Trophoblast cell (in vitro differentiated cells and primary cell): Measurements from ENCODE around the gene TTLL11.

Experiments used
- DNase-seq, 2 donors: peaks; one replicate each; pipeline ENCODE4 v3.0.0-alpha.2; 2016
- H2AFZ ChIP-seq: 2 replicates; pipeline ENCODE4 v1.6.1; 2013; ENCODE audit warnings: low read length, moderate library complexity, mild to moderate bottlenecking; ENCODE audit not compliant: insufficient read depth, poor library complexity
- H2AK5ac ChIP-seq: 2 replicates; pipeline ENCODE4 v1.6.1; 2013; ENCODE audit warnings: mild to moderate bottlenecking, low read length
- H2BK120ac ChIP-seq: 2 replicates; pipeline ENCODE4 v1.6.1; 2013; ENCODE audit warnings: low read length, mild to moderate bottlenecking, moderate library complexity; ENCODE audit not compliant: insufficient read depth, poor library complexity
- H2BK12ac ChIP-seq: 2 replicates; pipeline ENCODE4 v1.6.1; 2013; ENCODE audit warnings: mild to moderate bottlenecking, low read length, moderate library complexity
- H2BK5ac ChIP-seq: 2 replicates; pipeline ENCODE4 v1.6.1; 2013; ENCODE audit warnings: low read length, low read depth, moderate library complexity, mild to moderate bottlenecking; ENCODE audit not compliant: poor library complexity
- H3K14ac ChIP-seq: 2 replicates; pipeline ENCODE4 v1.6.1; 2013; ENCODE audit warnings: mild to moderate bottlenecking, low read length
- H3K18ac ChIP-seq: 2 replicates; pipeline ENCODE4 v1.6.1; 2013; ENCODE audit warnings: mild to moderate bottlenecking, low read length
- H3K23ac ChIP-seq: 2 replicates; pipeline ENCODE4 v1.6.1; 2013; ENCODE audit warnings: low read length
- H3K27ac ChIP-seq: 2 replicates; pipeline ENCODE4 v1.5.1; 2013; ENCODE audit warnings: low read depth, mild to moderate bottlenecking, inconsistent platforms, low read length, moderate library complexity
- H3K27me3 ChIP-seq: 2 replicates; pipeline ENCODE4 v1.6.1; 2013; ENCODE audit warnings: inconsistent platforms, mild to moderate bottlenecking, low read length, moderate library complexity; ENCODE audit not compliant: insufficient read depth
- H3K36me3 ChIP-seq, 2 experiments: 1 replicate in 1 of 2; 2 replicates in 1 of 2; pipeline ENCODE4 v1.6.1; 2013; ENCODE audit warnings: low read length in 2 of 2, mild to moderate bottlenecking in 2 of 2, moderate library complexity in 1 of 2; ENCODE audit not compliant: insufficient read depth in 2 of 2, control insufficient read depth in 1 of 2
- H3K4ac ChIP-seq: 2 replicates; pipeline ENCODE4 v1.6.1; 2013; ENCODE audit warnings: low read depth, mild to moderate bottlenecking, low read length, moderate library complexity
- H3K4me1 ChIP-seq, 2 experiments: 1 replicate in 1 of 2; 2 replicates in 1 of 2; pipeline ENCODE4 v1.6.1; 2013; ENCODE audit warnings: low read length in 2 of 2, mild to moderate bottlenecking in 2 of 2, moderate library complexity in 1 of 2; ENCODE audit not compliant: insufficient read depth in 2 of 2, control insufficient read depth in 1 of 2
- H3K4me2 ChIP-seq: 2 replicates; pipeline ENCODE4 v1.6.1; 2013; ENCODE audit warnings: inconsistent platforms, mild to moderate bottlenecking, low read length, moderate library complexity
- H3K4me3 ChIP-seq: 2 replicates; pipeline ENCODE4 v1.5.1; 2013; ENCODE audit warnings: mild to moderate bottlenecking, low read depth, low read length, inconsistent platforms
- H3K79me1 ChIP-seq: one replicate; pipeline ENCODE4 v1.6.1; 2013; ENCODE audit warnings: low read length
- H3K79me2 ChIP-seq: 2 replicates; pipeline ENCODE4 v1.6.1; 2013; ENCODE audit warnings: low read length, mild to moderate bottlenecking; ENCODE audit not compliant: control insufficient read depth, insufficient read depth, poor library complexity
- H3K9ac ChIP-seq: 2 replicates; pipeline ENCODE4 v1.6.1; 2013; ENCODE audit warnings: mild to moderate bottlenecking, low read length
- H3K9me3 ChIP-seq: 2 replicates; pipeline ENCODE4 v1.6.1; 2013; ENCODE audit warnings: low read depth, mild to moderate bottlenecking, control low read depth, inconsistent platforms, low read length; ENCODE audit not compliant: insufficient read depth
- H4K12ac ChIP-seq: 2 replicates; pipeline ENCODE4 v1.6.1; 2013; ENCODE audit warnings: low read depth, mild to moderate bottlenecking, low read length, moderate library complexity
- H4K8ac ChIP-seq: 2 replicates; pipeline ENCODE4 v1.6.1; 2013; ENCODE audit warnings: low read depth, mild to moderate bottlenecking, low read length, moderate library complexity
- H4K91ac ChIP-seq: one replicate; pipeline ENCODE4 v1.6.1; 2013; ENCODE audit warnings: low read depth, mild to moderate bottlenecking, low read length, moderate library complexity
- WGBS: extraction: QIAGEN DNeasy Blood & Tissue Kit; methylation state at CpG from one replicate; pipeline ENCODE4 v1.1.7; 2013; ENCODE audit warnings: missing lambda C conversion rate; ENCODE audit not compliant: insufficient read length, insufficient coverage; ENCODE audit errors: extremely low coverage; 5-methylcytosine and 5-hydroxymethylcytosine counted together

The TTLL11 gene

DNA sequence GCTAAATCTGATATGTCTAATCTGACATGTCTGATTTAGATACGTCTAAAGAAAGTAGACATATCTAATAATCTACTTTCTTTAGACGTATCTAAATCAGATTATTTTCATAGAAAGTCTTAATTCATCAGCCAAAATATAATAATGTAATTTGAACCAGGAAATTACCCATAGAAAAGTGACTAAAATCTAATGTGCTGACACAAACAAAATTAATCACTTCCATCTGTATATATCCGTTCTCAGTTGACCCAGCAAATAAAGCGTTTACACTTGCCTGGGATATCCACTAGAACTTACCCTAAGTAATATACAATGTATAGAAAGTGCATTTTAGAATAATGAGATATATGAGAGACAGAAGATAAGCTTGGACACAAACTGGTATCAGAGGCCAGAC, 56.7 kb downstream of the TTLL11 start:
- DNase-seq: no peak
- no peak overlapping the region for H3K4me3 ChIP-seq
- H2AFZ ChIP-seq: no peak overlapping the region
- no peaks in the 10 kb centered on the region for H3K79me2 ChIP-seq
- H2BK5ac ChIP-seq: no peak overlapping the region
- no peaks in the 10 kb centered on the region for H3K36me3 ChIP-seq
- H3K14ac ChIP-seq: no peak overlapping the region
- no peak overlapping the region for H3K18ac ChIP-seq
- no peak overlapping the region for H2BK120ac ChIP-seq
- no peak overlapping the region for H4K12ac ChIP-seq
- H4K91ac ChIP-seq: no peak overlapping the region
- no peaks in the 10 kb centered on the region for H3K4me1 ChIP-seq
- no peaks in the 10 kb centered on the region for H3K79me1 ChIP-seq
- no peak overlapping the region for H3K4me2 ChIP-seq
- H3K9ac ChIP-seq: no peak overlapping the region
- WGBS: no CpG with 5 or more reads among the region's 4 CpGs
- H3K27ac ChIP-seq: no peak overlapping the region
- no peak overlapping the region for H4K8ac ChIP-seq
- H3K23ac ChIP-seq: no peak overlapping the region
- H3K27me3 ChIP-seq: no peaks in the 10 kb centered on the region
- no peaks in the 10 kb centered on the region for H3K9me3 ChIP-seq
- no peak overlapping the region for H2BK12ac ChIP-seq
- H3K4ac ChIP-seq: no peak overlapping the region
- H2AK5ac ChIP-seq: no peak overlapping the region

DNA sequence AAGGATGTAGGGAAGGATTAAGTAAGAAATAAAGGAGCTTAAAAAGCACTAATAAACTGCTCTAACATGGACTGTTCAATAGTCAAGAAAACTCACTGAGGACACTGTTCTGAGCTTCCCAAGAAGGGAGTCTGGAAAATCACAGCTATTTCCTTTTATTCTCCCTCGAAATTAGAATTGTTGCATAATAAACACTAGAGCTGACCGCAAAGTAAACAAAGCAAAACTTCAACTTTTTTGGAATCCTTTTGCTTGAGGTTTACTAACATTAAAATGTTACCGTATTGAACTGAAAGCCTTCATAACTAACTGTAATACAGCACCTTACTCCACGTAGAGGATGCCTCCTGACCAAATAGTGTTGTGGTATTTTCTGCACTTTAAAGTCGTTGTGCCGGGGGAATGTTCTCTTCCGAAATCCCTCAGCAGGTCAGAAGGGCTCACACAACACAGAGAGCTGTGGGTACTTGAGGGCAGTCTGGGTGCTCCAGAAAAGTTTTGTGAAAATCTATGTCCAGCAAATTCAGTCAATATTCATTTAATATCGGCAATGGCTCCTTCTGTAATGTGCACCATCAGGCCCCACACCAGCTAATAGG, 59.2 kb downstream of the TTLL11 start:
- H4K8ac ChIP-seq: no peak overlapping the region
- no peak overlapping the region for H2BK5ac ChIP-seq
- no peak overlapping the region for H2BK120ac ChIP-seq
- H3K14ac ChIP-seq: no peak overlapping the region
- no peak overlapping the region for H3K4me2 ChIP-seq
- no peaks in the 10 kb centered on the region for H3K27me3 ChIP-seq
- H3K36me3 ChIP-seq: no peaks in the 10 kb centered on the region
- H3K79me2 ChIP-seq: no peaks in the 10 kb centered on the region
- no peak overlapping the region for H3K4ac ChIP-seq
- H4K91ac ChIP-seq: no peak overlapping the region
- no peak for DNase-seq
- no peak overlapping the region for H3K23ac ChIP-seq
- no peak overlapping the region for H2BK12ac ChIP-seq
- H3K4me1 ChIP-seq: no peaks in the 10 kb centered on the region
- H3K9ac ChIP-seq: no peak overlapping the region
- no peaks in the 10 kb centered on the region for H3K79me1 ChIP-seq
- no peaks in the 10 kb centered on the region for H3K9me3 ChIP-seq
- H3K27ac ChIP-seq: no peak overlapping the region
- no CpG with 5 or more reads among the region's 8 CpGs for WGBS
- no peak overlapping the region for H3K4me3 ChIP-seq
- no peak overlapping the region for H4K12ac ChIP-seq
- H2AK5ac ChIP-seq: no peak overlapping the region
- H3K18ac ChIP-seq: no peak overlapping the region
- H2AFZ ChIP-seq: no peak overlapping the region

GRCh38 chr9:122032346-122032745, 60.8 kb downstream of the TTLL11 start:
- Histone ChIP-seq H4K91ac (no peak overlapping the region), H3K23ac (no peak overlapping the region), H2AK5ac (no peak overlapping the region), H3K4me2 (no peak overlapping the region), H3K14ac (no peak overlapping the region), H3K27me3 (no peaks in the 10 kb centered on the region), H2AFZ (no peak overlapping the region), H2BK120ac (no peak overlapping the region), H3K36me3 (no peaks in the 10 kb centered on the region), H4K12ac (no peak overlapping the region), H3K9ac (no peak overlapping the region), H3K9me3 (no peaks in the 10 kb centered on the region), H3K79me1 (no peaks in the 10 kb centered on the region), H3K4me3 (no peak overlapping the region), H3K27ac (no peak overlapping the region), H2BK12ac (no peak overlapping the region), H2BK5ac (no peak overlapping the region), H4K8ac (no peak overlapping the region), H3K18ac (no peak overlapping the region), H3K4me1 (no peaks in the 10 kb centered on the region), H3K79me2 (no peaks in the 10 kb centered on the region), H3K4ac (no peak overlapping the region)
- no peak for DNase-seq
- no CpG with 5 or more reads among the region's 3 CpGs for WGBS

- Histone ChIP-seq H2BK5ac (no peak overlapping the region), H3K27me3 (no peaks in the 10 kb centered on the region), H3K4ac (no peak overlapping the region), H3K9ac (no peak overlapping the region), H2BK12ac (no peak overlapping the region), H3K36me3 (no peaks in the 10 kb centered on the region), H3K23ac (no peak overlapping the region), H4K91ac (no peak overlapping the region), H3K4me2 (no peak overlapping the region), H3K4me1 (no peaks in the 10 kb centered on the region), H3K18ac (no peak overlapping the region), H2AK5ac (no peak overlapping the region), H4K8ac (no peak overlapping the region), H2BK120ac (no peak overlapping the region), H4K12ac (no peak overlapping the region), H3K9me3 (no peaks in the 10 kb centered on the region), H3K4me3 (no peak overlapping the region), H2AFZ (no peak overlapping the region), H3K79me1 (no peaks in the 10 kb centered on the region), H3K79me2 (no peaks in the 10 kb centered on the region), H3K27ac (no peak overlapping the region), H3K14ac (no peak overlapping the region)
- no CpG with 5 or more reads among the region's 7 CpGs for WGBS
- no peak for DNase-seq
Measured at GRCh38 chr9:122031776-122032175, 61.3 kb downstream of the TTLL11 start.
